Caco-2 (cell line): ENCODE measurements around the gene NPTXR. TPM values are rescaled to one million over a fixed set of nuclear protein-coding genes. Genes with fewer than 3 reads are reported as not detected.

Experiments
- BruUV-seq: library from RNA; stranded (reverse); fragments of 400-500 nt; replicated peaks from 2 replicates; lab custom pipeline; 2021; lab: Mats Ljungman, UMichigan
- CTCF ChIA-PET: fragments of 300-600 bp; sonication (Branson Sonifier 250); formaldehyde crosslinking; loops from one replicate; lab custom pipeline; 2022; ENCODE audit warnings: antibody characterized with exemption; lab: Charles Lee
- POLR2A ChIA-PET: fragments of 300-600 bp; sonication (Branson Sonifier 250); formaldehyde crosslinking; loops from one replicate; lab custom pipeline; 2022; ENCODE audit warnings: antibody characterized with exemption; lab: Charles Lee
- DNase-seq, 2 experiments: peaks; one replicate each; pipeline versions ENCODE4 v3.0.0 to v3.0.0-alpha.2; 2020 to 2022
- H3K27me3 ChIP-seq: replicated peaks from 2 replicates; pipeline ENCODE4 v1.6.0; 2011; ENCODE audit warnings: low read length; ENCODE audit not compliant: control insufficient read depth, insufficient read depth
- H3K36me3 ChIP-seq: 2 replicates; pipeline ENCODE4 v1.5.1; 2011; ENCODE audit warnings: low read length; ENCODE audit not compliant: control insufficient read depth, insufficient read depth
- H3K4me1 ChIP-seq: fragments of 250-450 bp; sonication (Bioruptor Pico); 2 replicates; pipeline ENCODE4 v1.5.1; 2020; ENCODE audit warnings: mild to moderate bottlenecking
- H3K4me3 ChIP-seq: 2 replicates; pipeline ENCODE4 v1.5.1; 2011; ENCODE audit warnings: low read depth, mild to moderate bottlenecking, control low read depth, low read length
- H3K9me3 ChIP-seq: fragments of 250-450 bp; sonication (Bioruptor Pico); 2 replicates; pipeline ENCODE4 v1.5.1; 2020; ENCODE audit warnings: mild to moderate bottlenecking, moderate library complexity
- H3K27ac Mint-ChIP-seq: one replicate; pipeline ENCODE4 v1.8.0; 2022; ENCODE audit warnings: mixed read lengths; ENCODE audit not compliant: unreplicated experiment
- H3K27me3 Mint-ChIP-seq: one replicate; pipeline ENCODE4 v1.8.0; 2022; ENCODE audit warnings: mixed read lengths; ENCODE audit not compliant: insufficient read depth, unreplicated experiment
- H3K36me3 Mint-ChIP-seq: one replicate; pipeline ENCODE4 v1.8.0; 2022; ENCODE audit warnings: mild to moderate bottlenecking, mixed read lengths; ENCODE audit not compliant: insufficient read depth, unreplicated experiment
- H3K4me1 Mint-ChIP-seq: one replicate; pipeline ENCODE4 v1.8.0; 2022; ENCODE audit warnings: low read depth, mixed read lengths; ENCODE audit not compliant: unreplicated experiment
- H3K4me3 Mint-ChIP-seq: one replicate; pipeline ENCODE4 v1.8.0; 2022; ENCODE audit warnings: mild to moderate bottlenecking, moderate library complexity, mixed read lengths; ENCODE audit not compliant: unreplicated experiment
- H3K9me3 Mint-ChIP-seq: one replicate; pipeline ENCODE4 v1.8.0; 2022; ENCODE audit warnings: mixed read lengths; ENCODE audit not compliant: unreplicated experiment
- CTCF ChIP-seq, 2 experiments: fragments of 200-600 bp in 1 of 2; IDR thresholded peaks; 1 replicate in 1 of 2; 2 replicates in 1 of 2; pipeline versions ENCODE4 v1.5.1 to v1.8.0; 2011 to 2022; ENCODE audit warnings: antibody characterized with exemption in 1 of 2, control low read depth in 1 of 2, inconsistent platforms in 1 of 2, low read depth in 1 of 2, low read length in 1 of 2, mild to moderate bottlenecking in 1 of 2, moderate library complexity in 1 of 2; ENCODE audit not compliant: insufficient read depth in 1 of 2, severe bottlenecking in 1 of 2, unreplicated experiment in 1 of 2
- intact Hi-C: fragments of 100-400 bp; cut with micrococcal nuclease; formaldehyde crosslinking; loops from one replicate; pipeline ENCODE4 v1.10.0; 2022; ENCODE audit not compliant: unreplicated experiment
- total RNA-seq: library from RNA; stranded (reverse); gene quantifications from 2 replicates; pipeline ENCODE4 v1.2.3, GENCODE V29; 2022

NPTXR gene
- total RNA-seq, 1 experiment from 2014 or later = 16.4 TPM

DNA sequence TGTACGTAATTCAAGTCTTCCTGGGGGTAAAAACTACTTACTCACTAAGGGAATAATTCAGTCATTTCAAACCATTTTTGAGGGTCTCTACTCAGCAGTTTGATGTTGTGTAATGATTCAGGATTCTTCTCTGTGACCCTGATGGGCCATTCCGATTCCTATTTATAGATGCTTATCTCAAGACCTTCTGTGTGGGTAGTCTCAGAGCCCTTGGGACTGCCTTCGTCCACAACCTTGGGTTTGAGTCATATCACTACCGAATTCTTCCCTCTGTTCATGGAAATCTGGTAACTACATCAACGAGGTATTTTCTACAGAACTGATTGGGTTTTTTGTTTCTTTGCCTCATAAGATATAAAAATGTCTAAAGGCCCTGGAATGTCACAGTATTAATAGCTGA, 42.5 kb upstream of the NPTXR start:
- no peak for DNase-seq
- no peak for TF ChIP-seq CTCF (IDR thresholded peaks at IDR 0.05; ENCODE audit: insufficient read depth in 1 of 2, low read depth in 1 of 2, low read length in 1 of 2, severe bottlenecking in 1 of 2, unreplicated experiment in 1 of 2)
- Mint-ChIP-seq H3K4me1 (peaks cover 15% of the 10 kb centered on the region), H3K9me3 (no peaks in the 10 kb centered on the region), H3K27me3 (no peaks in the 10 kb centered on the region), H3K36me3 (no peaks in the 10 kb centered on the region), H3K4me3 (no peak overlapping the region), H3K27ac (no peak overlapping the region)
- Histone ChIP-seq H3K9me3 (0 out of 2 replicates have a peak, but pooled peaks cover 2% of the 10 kb centered on the region), H3K4me3 (no peak overlapping the region), H3K4me1 (no peaks in the 10 kb centered on the region), H3K36me3 (no peaks in the 10 kb centered on the region), H3K27me3 (no peaks in the 10 kb centered on the region)
- intact Hi-C loops = no loop called here
- CTCF ChIA-PET = no interaction called here
- POLR2A ChIA-PET = no interaction called here
- no TSS peak for BruUV-seq

DNA sequence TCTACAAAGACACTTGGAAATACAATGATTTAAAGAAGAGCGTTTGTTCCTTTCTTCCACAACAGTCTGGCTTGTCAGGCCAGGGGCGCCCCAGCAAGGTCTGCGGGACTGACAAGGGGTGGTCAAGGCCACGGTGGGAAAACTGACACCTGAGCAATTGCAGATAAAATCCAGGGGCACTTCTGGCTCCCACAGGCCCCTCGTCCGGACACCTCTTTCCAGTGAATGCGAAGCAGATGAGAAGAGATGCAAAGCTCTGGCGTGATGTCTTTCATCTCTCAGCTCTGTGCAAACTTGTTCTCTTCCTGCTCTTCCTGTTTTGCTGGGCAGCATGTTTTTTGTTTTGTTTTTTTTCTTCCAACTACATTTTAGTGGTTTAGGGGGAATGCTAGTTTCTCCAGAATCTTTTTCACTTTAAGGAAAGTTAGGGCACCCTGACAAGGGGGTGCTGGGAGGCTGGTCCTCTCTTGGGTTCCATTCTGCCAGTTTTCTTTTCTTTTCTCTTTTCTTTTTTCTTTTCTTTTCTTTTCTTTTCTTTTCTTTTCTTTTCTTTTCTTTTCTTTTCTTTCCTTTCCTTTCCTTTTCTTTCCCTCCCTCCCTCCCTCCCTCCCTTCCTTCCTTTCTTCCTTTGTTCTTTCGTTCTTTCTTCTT, 39.3 kb upstream of the NPTXR start:
- ChIA-PET CTCF (no interaction called here), POLR2A (no interaction called here)
- no peaks in the 10 kb centered on the region for H3K9me3 Mint-ChIP-seq
- no peak overlapping the region for H3K27ac Mint-ChIP-seq
- H3K9me3 ChIP-seq = 0 out of 2 replicates have a peak, but pooled peaks cover 1% of the 10 kb centered on the region
- BruUV-seq = no TSS peak
- H3K27me3 Mint-ChIP-seq = no peaks in the 10 kb centered on the region
- no peak overlapping the region for H3K4me3 ChIP-seq
- intact Hi-C loops = no loop called here
- H3K4me3 Mint-ChIP-seq = no peak overlapping the region
- TF ChIP-seq CTCF (IDR thresholded peaks at IDR 0.05; ENCODE audit: insufficient read depth in 1 of 2, low read depth in 1 of 2, low read length in 1 of 2, severe bottlenecking in 1 of 2, unreplicated experiment in 1 of 2) = no peak
- no peaks in the 10 kb centered on the region for H3K27me3 ChIP-seq
- H3K4me1 Mint-ChIP-seq = peaks cover 15% of the 10 kb centered on the region
- no peaks in the 10 kb centered on the region for H3K4me1 ChIP-seq
- no peak for DNase-seq
- H3K36me3 ChIP-seq = no peaks in the 10 kb centered on the region
- no peaks in the 10 kb centered on the region for H3K36me3 Mint-ChIP-seq

- no peak overlapping the region for H3K4me3 Mint-ChIP-seq
- CTCF ChIA-PET = no interaction called here
- H3K4me1 ChIP-seq = no peaks in the 10 kb centered on the region
- BruUV-seq = no TSS peak
- no peak for TF ChIP-seq CTCF (IDR thresholded peaks at IDR 0.05; ENCODE audit: insufficient read depth in 1 of 2, low read depth in 1 of 2, low read length in 1 of 2, severe bottlenecking in 1 of 2, unreplicated experiment in 1 of 2)
- peaks cover 15% of the 10 kb centered on the region for H3K4me1 Mint-ChIP-seq
- no peaks in the 10 kb centered on the region for H3K9me3 Mint-ChIP-seq
- no peaks in the 10 kb centered on the region for H3K27me3 Mint-ChIP-seq
- POLR2A ChIA-PET = no interaction called here
- H3K4me3 ChIP-seq = no peak overlapping the region
- no peak for DNase-seq
- no peaks in the 10 kb centered on the region for H3K36me3 ChIP-seq
- no peaks in the 10 kb centered on the region for H3K36me3 Mint-ChIP-seq
- intact Hi-C loops = no loop called here
- H3K27ac Mint-ChIP-seq = no peak overlapping the region
- H3K9me3 ChIP-seq = no peaks in the 10 kb centered on the region
- H3K27me3 ChIP-seq = no peaks in the 10 kb centered on the region
Measured at GRCh38 chr22:38881997-38882879, 38.4 kb upstream of the NPTXR start.
